DND-41 (cell line): Measurements from ENCODE around the gene RHEX.

ENCODE experiments used
- ATAC-seq: fragments of 200-7000 bp; cut with Tn5 transposase; 3 replicates; pipeline ENCODE4 v1.9.1; 2021; ENCODE audit warnings: low read depth; ENCODE audit not compliant: insufficient read depth
- DNase-seq: peaks from one replicate; pipeline ENCODE4 v3.0.0-alpha.2; 2020
- H2AFZ ChIP-seq: 2 replicates; pipeline ENCODE4 v1.6.0; 2012; ENCODE audit warnings: low read depth, low read length
- H3K27ac ChIP-seq: 2 replicates; pipeline ENCODE4 v1.5.1; 2012; ENCODE audit warnings: low read length, inconsistent platforms
- H3K27me3 ChIP-seq: fragments of 200-600 bp; sonication (generic); 2 replicates; pipeline ENCODE4 v1.6.0; 2012; ENCODE audit warnings: low read length, mild to moderate bottlenecking, inconsistent platforms; ENCODE audit not compliant: insufficient read depth, poor library complexity
- H3K36me3 ChIP-seq: 2 replicates; pipeline ENCODE4 v1.5.1; 2012; ENCODE audit warnings: low read length, inconsistent platforms; ENCODE audit not compliant: insufficient read depth
- H3K4me1 ChIP-seq: 2 replicates; pipeline ENCODE4 v1.5.1; 2012; ENCODE audit warnings: mild to moderate bottlenecking, low read length; ENCODE audit not compliant: insufficient read depth
- H3K4me2 ChIP-seq: 2 replicates; pipeline ENCODE4 v1.6.0; 2012; ENCODE audit warnings: mild to moderate bottlenecking, moderate library complexity, low read length, inconsistent platforms; ENCODE audit not compliant: insufficient read depth
- H3K4me3 ChIP-seq, 2 experiments: fragments of 200-600 bp in 1 of 2; shearing (Covaris generic) in 1 of 2; 2 replicates each; pipeline ENCODE4 v1.5.1; 2012 to 2016; ENCODE audit warnings: inconsistent platforms in 2 of 2, low read length in 2 of 2, mild to moderate bottlenecking in 2 of 2, low read depth in 1 of 2, moderate library complexity in 1 of 2
- H3K79me2 ChIP-seq: 2 replicates; pipeline ENCODE4 v1.6.0; 2012; ENCODE audit warnings: low read length, inconsistent platforms; ENCODE audit not compliant: insufficient read depth
- H3K9ac ChIP-seq: 2 replicates; pipeline ENCODE4 v1.6.0; 2012; ENCODE audit warnings: low read depth, mild to moderate bottlenecking, inconsistent platforms, low read length, moderate library complexity
- H3K9me3 ChIP-seq: 2 replicates; pipeline ENCODE4 v1.5.1; 2012; ENCODE audit warnings: low read length, moderate library complexity, mild to moderate bottlenecking, inconsistent platforms; ENCODE audit not compliant: insufficient read depth, severe bottlenecking
- H4K20me1 ChIP-seq: 2 replicates; pipeline ENCODE4 v1.6.0; 2012; ENCODE audit warnings: low read length; ENCODE audit not compliant: insufficient read depth
- EZH2 ChIP-seq: IDR thresholded peaks from 3 replicates; pipeline ENCODE4 v1.6.1; 2012; ENCODE audit warnings: borderline replicate concordance, low read depth, mild to moderate bottlenecking, moderate library complexity, low read length, inconsistent platforms; ENCODE audit not compliant: severe bottlenecking
- TF ChIP-seq, protein P1 (sequence below): IDR thresholded peaks from 2 replicates; pipeline ENCODE4 v1.5.1; 2012; ENCODE audit warnings: borderline replicate concordance, low read length, moderate library complexity, mild to moderate bottlenecking; ENCODE audit not compliant: poor library complexity, severe bottlenecking; ENCODE audit errors: extremely low read depth

The RHEX gene

DNA sequence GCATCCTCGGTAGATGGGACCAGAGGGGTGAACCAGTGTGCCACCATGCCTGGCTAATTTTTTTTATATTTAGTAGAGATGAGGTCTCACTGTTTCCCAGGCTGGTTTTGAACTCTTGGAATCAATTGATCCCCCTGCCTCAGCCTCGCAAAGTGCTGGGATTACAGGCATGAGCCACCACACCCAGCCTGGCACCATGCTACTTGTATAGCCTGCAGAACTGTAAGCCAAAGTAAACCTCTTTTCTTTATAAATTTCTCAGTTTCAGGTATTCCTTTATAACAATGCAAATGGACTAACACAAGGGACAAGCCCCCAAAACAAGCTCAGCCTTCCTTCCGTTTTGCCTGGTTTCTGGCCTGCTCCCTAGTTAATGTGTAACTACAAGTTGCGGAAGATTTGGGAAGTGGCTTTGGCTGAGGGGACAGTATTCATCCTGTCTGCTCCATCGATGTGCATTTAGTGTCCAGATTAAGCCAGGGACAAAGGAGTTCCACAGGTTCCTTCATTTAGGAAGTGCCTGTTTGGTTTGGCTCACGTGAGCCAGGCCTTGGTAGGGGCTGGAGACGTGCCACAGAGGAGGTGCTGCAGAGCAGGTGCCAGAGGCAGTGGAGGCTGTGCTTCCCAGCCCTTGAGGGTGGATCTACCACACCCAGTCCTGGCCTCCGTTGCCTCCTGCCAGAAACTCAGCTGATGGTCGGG is 59.8 kb downstream of the RHEX start:
- Histone ChIP-seq H3K79me2 (no peaks in the 10 kb centered on the region), H3K4me3 (no peak overlapping the region), H4K20me1 (no peaks in the 10 kb centered on the region; the same call in 1 of the 2 replicates), H3K9ac (no peak overlapping the region), H2AFZ (no peak overlapping the region), H3K27me3 (peaks cover 48% of the 10 kb centered on the region), H3K27ac (no peak overlapping the region), H3K4me1 (no peaks in the 10 kb centered on the region), H3K9me3 (no peaks in the 10 kb centered on the region), H3K4me2 (no peak overlapping the region), H3K36me3 (no peaks in the 10 kb centered on the region)
- ATAC-seq = no peak
- DNase-seq = no peak
- TF ChIP-seq EZH2 = no peak
- TF ChIP-seq, protein P1, sequence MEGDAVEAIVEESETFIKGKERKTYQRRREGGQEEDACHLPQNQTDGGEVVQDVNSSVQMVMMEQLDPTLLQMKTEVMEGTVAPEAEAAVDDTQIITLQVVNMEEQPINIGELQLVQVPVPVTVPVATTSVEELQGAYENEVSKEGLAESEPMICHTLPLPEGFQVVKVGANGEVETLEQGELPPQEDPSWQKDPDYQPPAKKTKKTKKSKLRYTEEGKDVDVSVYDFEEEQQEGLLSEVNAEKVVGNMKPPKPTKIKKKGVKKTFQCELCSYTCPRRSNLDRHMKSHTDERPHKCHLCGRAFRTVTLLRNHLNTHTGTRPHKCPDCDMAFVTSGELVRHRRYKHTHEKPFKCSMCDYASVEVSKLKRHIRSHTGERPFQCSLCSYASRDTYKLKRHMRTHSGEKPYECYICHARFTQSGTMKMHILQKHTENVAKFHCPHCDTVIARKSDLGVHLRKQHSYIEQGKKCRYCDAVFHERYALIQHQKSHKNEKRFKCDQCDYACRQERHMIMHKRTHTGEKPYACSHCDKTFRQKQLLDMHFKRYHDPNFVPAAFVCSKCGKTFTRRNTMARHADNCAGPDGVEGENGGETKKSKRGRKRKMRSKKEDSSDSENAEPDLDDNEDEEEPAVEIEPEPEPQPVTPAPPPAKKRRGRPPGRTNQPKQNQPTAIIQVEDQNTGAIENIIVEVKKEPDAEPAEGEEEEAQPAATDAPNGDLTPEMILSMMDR = no peak

DNA sequence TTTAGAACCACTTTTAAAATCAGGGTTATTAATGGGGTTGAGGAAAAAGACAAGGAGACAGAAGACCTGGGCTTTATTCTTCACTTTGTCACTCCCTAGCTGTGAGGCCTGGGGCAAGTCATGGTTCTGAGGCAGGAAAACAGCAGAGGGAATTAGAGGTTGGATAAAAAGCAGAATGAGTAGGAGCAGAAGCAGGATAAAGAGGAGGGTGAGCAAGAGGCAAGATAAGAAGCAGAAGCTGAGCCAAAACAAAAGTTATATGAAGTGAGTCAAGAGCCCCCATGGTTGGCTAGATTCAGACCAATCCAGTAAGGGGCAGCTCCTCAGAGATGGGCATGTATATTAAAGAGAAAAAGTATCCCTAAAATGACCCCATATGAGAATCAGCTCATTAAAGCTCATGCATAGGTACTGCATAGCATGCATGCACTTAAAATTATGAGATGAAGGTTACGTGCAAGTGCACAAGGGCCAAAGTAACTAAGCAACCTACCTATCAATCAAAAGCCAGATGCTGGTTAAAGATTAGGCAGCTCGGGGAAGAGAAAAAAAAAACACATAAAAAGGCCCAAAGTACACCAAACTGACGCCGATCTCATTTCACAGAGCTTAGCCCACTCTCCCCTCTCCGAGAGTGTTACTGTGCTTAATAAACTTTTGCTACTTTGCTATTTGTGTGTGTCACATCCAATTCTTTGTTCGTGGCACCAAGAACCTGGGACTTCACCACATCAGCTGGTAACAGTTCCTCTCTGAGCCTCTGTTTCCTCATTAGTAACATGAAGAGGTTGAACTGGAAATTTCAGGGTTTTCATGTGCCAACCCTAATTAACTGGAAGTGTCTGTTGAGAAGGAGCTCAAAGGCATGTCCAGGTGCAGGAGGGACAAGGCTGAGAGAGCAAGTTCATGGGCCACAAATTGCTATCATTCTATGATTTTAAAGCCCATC is 62.0 kb downstream of the RHEX start:
- no peaks in the 10 kb centered on the region for H3K9me3 ChIP-seq
- H3K27me3 ChIP-seq = peaks cover 46% of the 10 kb centered on the region
- H3K4me3 ChIP-seq = no peak overlapping the region
- H3K4me1 ChIP-seq = no peaks in the 10 kb centered on the region
- no peak overlapping the region for H3K27ac ChIP-seq
- H4K20me1 ChIP-seq = no peaks in the 10 kb centered on the region; the same call in 1 of the 2 replicates
- H3K36me3 ChIP-seq = no peaks in the 10 kb centered on the region
- no peak overlapping the region for H3K9ac ChIP-seq
- no peak for ATAC-seq
- no peak for DNase-seq
- TF ChIP-seq, protein P1 = no peak
- no peak for TF ChIP-seq EZH2
- H3K79me2 ChIP-seq = no peaks in the 10 kb centered on the region
- no peak overlapping the region for H2AFZ ChIP-seq
- H3K4me2 ChIP-seq = no peak overlapping the region

DNA sequence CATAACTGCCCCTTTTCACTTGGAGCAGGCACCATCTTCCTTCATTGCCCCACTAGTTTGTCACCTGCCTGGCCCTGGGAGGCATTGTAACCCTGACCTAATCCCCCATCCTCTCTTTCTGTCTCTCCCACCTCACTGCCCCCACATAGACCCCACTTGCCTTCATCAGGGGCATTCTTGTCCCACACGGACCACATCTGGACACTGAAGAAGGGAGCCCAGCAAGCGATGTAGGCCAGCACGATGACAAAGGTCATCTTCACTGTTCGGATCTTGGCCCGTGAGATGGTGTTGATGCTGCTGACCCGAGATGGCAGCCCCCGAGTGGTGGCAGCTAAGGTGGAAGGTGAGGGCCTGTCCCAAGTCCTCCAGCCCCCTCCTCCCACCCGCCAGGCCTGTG is 62.8 kb downstream of the RHEX start:
- H3K4me2 ChIP-seq = no peak overlapping the region
- H3K79me2 ChIP-seq = no peaks in the 10 kb centered on the region
- H4K20me1 ChIP-seq = no peaks in the 10 kb centered on the region; the same call in 1 of the 2 replicates
- H3K27ac ChIP-seq = no peak overlapping the region
- no peak overlapping the region for H3K9ac ChIP-seq
- no peak overlapping the region for H3K4me3 ChIP-seq
- no peak for ATAC-seq
- no peak for TF ChIP-seq EZH2
- TF ChIP-seq, protein P1 = no peak
- peaks cover 40% of the 10 kb centered on the region for H3K27me3 ChIP-seq
- DNase-seq = no peak
- H3K4me1 ChIP-seq = no peaks in the 10 kb centered on the region
- no peaks in the 10 kb centered on the region for H3K36me3 ChIP-seq
- H3K9me3 ChIP-seq = no peaks in the 10 kb centered on the region
- H2AFZ ChIP-seq = no peak overlapping the region
